Retinal pigment epithelial cell (primary cell): ENCODE measurements around the gene ERGIC1.
A peak's percentile ranks its signal among the peaks of the same experiment; 100 is the strongest.

Experiments used
- DNase-seq: peaks from one replicate; pipeline ENCODE4 v3.0.0-alpha.2; 2010; ENCODE audit warnings: low read depth
- H3K4me3 ChIP-seq: 2 replicates; pipeline ENCODE4 v1.5.1; 2011; ENCODE audit warnings: mild to moderate bottlenecking, low read length, control low read depth, moderate library complexity
- CTCF ChIP-seq: conservative IDR thresholded peaks from 2 replicates; pipeline ENCODE4 v1.5.1; 2011; ENCODE audit warnings: low read depth, low read length, control low read depth, inconsistent platforms

Gene ERGIC1

GRCh38 chr5:172871982-172872381 lies 37.9 kb downstream of the ERGIC1 start:
- no peak for TF ChIP-seq CTCF
- H3K4me3 ChIP-seq = no peak overlapping the region
- no peak for DNase-seq

- peak; percentile 60 for DNase-seq
- no peak for TF ChIP-seq CTCF
- no peak overlapping the region for H3K4me3 ChIP-seq
These were observed 39.0 kb downstream of the ERGIC1 start for GRCh38 chr5:172872997-172873491.

DNA sequence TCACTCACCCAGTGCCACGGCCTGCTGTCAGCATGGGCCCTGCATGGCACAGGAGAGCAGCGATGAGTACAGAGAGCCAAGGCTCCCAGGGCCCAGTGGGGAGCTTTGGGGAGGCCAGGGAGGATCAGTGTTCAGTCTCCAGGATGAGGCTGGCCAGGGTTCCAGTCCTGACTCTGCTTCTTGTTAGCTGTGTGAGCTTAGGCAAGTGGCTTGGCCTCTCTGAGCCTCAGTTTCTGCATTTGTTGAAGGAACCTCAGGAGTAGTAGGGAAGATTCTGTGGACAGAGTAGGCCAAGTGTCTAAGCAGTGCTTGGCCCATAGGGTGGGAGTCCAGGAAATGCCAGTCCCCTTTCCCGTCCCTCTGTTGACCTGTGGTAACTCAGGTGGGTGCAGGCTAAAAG lies 39.5 kb downstream of the ERGIC1 start:
- no peak for TF ChIP-seq CTCF
- no peak overlapping the region for H3K4me3 ChIP-seq
- no peak for DNase-seq

- no peak overlapping the region for H3K4me3 ChIP-seq
- DNase-seq = no peak
- TF ChIP-seq CTCF = no peak
These were observed 40.8 kb downstream of the ERGIC1 start for GRCh38 chr5:172874647-172875504.

DNA sequence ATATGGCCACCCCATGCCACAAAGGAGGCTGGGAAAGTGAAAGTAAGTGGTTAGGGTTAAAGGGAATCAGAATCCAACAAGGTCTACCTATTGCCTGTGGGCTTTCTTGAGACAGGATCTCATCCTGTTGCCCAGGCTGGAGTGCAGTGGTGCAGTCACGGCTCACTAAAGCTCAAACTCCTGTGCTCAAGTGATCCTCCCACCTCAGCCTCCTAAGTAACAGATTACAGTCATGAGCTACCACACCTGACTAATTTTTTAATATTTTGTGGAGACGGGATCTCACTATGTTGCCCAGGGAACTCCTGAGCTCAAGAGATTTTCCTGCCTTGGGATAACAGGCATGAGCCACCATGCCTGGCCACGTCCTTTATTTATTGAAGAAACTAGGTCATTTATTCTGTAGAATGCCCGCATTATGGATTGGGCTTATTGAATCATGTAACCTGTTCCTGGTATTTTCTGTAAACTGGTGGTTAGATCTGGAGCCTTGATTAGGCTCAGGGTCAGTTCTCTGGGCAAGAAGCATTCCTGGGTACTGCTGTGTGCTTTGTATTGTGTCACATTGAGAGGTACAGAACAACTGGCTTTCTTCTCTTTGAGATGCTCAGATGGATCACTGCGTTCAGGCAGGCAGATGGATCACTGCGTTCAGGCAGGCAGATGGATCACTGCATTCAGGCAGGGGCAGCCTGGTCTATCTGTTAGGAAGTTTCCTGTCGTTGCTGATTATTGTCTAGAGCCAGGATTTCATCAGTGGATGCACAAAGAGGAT lies 41.6 kb downstream of the ERGIC1 start:
- H3K4me3 ChIP-seq = no peak overlapping the region
- no peak for DNase-seq
- TF ChIP-seq CTCF = no peak

- TF ChIP-seq CTCF = no peak
- H3K4me3 ChIP-seq = no peak overlapping the region
- no peak for DNase-seq
These were observed 42.5 kb downstream of the ERGIC1 start for GRCh38 chr5:172876578-172876977.
